Mesendoderm (in vitro differentiated cells): ENCODE measurements around the gene ADIPOR1. TPM values are rescaled to one million over a fixed set of nuclear protein-coding genes. Genes with fewer than 3 reads are reported as not detected.

Experiments used
- small RNA-seq: library from polyadenylated mRNA; stranded (forward); fragments of <200 nt; extraction: miRNeasy Mini kit (QIAGEN cat#:217004); gene quantifications from one replicate; pipeline ENCODE3, GENCODE V24; 2013; ENCODE audit not compliant: insufficient read depth

The ADIPOR1 gene

Small RNA genes lying within 50 kb of the gene (small RNA-seq; reads per million reads assigned to genes)
- not detected for gene RF00019
